Testis (tissue), 2 donors: ENCODE data around the gene AKAP14.

Experiments
- POLR2A ChIP-seq: fragments of 450-650 bp; IDR thresholded peaks from one replicate; pipeline ENCODE4 v1.6.1; 2017; ENCODE audit warnings: antibody characterized with exemption, mild to moderate bottlenecking, moderate library complexity
- TF ChIP-seq, protein P1 (sequence below), 3 experiments: fragments of 450-650 bp in 2 of 3; fragments of 200-600 bp in 1 of 3; sonication (generic) in 1 of 3; IDR thresholded peaks; one replicate each; pipeline ENCODE4 v1.5.1; 2016 to 2019; ENCODE audit warnings: antibody characterized with exemption in 3 of 3, mild to moderate bottlenecking in 2 of 3, moderate library complexity in 1 of 3

DNA sequence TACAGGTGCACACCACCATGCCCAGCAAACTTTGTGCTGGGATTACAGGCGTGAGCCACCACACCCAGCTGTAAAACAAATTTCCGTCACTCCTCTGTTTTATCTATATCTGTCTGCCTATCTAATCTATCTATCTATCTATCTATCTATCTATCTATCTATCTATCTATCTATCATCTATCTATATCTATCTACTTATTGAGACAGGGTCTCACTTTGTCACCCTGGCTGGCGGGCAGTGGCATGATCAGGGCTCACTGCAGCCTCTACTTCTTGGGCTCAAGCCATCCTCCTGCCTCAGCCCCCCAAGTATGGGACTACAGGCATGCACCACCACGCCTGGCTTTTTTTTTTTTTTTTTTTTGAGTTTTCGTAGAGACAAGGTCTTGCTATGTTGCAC is 20.6 kb downstream of the AKAP14 start:
- TF ChIP-seq, protein P1, sequence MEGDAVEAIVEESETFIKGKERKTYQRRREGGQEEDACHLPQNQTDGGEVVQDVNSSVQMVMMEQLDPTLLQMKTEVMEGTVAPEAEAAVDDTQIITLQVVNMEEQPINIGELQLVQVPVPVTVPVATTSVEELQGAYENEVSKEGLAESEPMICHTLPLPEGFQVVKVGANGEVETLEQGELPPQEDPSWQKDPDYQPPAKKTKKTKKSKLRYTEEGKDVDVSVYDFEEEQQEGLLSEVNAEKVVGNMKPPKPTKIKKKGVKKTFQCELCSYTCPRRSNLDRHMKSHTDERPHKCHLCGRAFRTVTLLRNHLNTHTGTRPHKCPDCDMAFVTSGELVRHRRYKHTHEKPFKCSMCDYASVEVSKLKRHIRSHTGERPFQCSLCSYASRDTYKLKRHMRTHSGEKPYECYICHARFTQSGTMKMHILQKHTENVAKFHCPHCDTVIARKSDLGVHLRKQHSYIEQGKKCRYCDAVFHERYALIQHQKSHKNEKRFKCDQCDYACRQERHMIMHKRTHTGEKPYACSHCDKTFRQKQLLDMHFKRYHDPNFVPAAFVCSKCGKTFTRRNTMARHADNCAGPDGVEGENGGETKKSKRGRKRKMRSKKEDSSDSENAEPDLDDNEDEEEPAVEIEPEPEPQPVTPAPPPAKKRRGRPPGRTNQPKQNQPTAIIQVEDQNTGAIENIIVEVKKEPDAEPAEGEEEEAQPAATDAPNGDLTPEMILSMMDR (IDR thresholded peaks at IDR 0.05), result no peak
- TF ChIP-seq POLR2A, result no peak
